DND-41 (cell line): Measurements from ENCODE around the gene ATP7A.
"Not testable (repeated sequence)": the region's sequence is repeated elsewhere in the genome, so short reads cannot be mapped to it uniquely, and the experiment has no call there.

Source experiments
- ATAC-seq: fragments of 200-7000 bp; cut with Tn5 transposase; 3 replicates; pipeline ENCODE4 v1.9.1; 2021; ENCODE audit warnings: low read depth; ENCODE audit not compliant: insufficient read depth
- DNase-seq: peaks from one replicate; pipeline ENCODE4 v3.0.0-alpha.2; 2020
- H2AFZ ChIP-seq: 2 replicates; pipeline ENCODE4 v1.6.0; 2012; ENCODE audit warnings: low read depth, low read length
- H3K27ac ChIP-seq: 2 replicates; pipeline ENCODE4 v1.5.1; 2012; ENCODE audit warnings: low read length, inconsistent platforms
- H3K27me3 ChIP-seq: fragments of 200-600 bp; sonication (generic); 2 replicates; pipeline ENCODE4 v1.6.0; 2012; ENCODE audit warnings: low read length, mild to moderate bottlenecking, inconsistent platforms; ENCODE audit not compliant: insufficient read depth, poor library complexity
- H3K36me3 ChIP-seq: 2 replicates; pipeline ENCODE4 v1.5.1; 2012; ENCODE audit warnings: low read length, inconsistent platforms; ENCODE audit not compliant: insufficient read depth
- H3K4me1 ChIP-seq: 2 replicates; pipeline ENCODE4 v1.5.1; 2012; ENCODE audit warnings: mild to moderate bottlenecking, low read length; ENCODE audit not compliant: insufficient read depth
- H3K4me2 ChIP-seq: 2 replicates; pipeline ENCODE4 v1.6.0; 2012; ENCODE audit warnings: mild to moderate bottlenecking, moderate library complexity, low read length, inconsistent platforms; ENCODE audit not compliant: insufficient read depth
- H3K4me3 ChIP-seq, 2 experiments: fragments of 200-600 bp in 1 of 2; shearing (Covaris generic) in 1 of 2; 2 replicates each; pipeline ENCODE4 v1.5.1; 2012 to 2016; ENCODE audit warnings: inconsistent platforms in 2 of 2, low read length in 2 of 2, mild to moderate bottlenecking in 2 of 2, low read depth in 1 of 2, moderate library complexity in 1 of 2
- H3K79me2 ChIP-seq: 2 replicates; pipeline ENCODE4 v1.6.0; 2012; ENCODE audit warnings: low read length, inconsistent platforms; ENCODE audit not compliant: insufficient read depth
- H3K9ac ChIP-seq: 2 replicates; pipeline ENCODE4 v1.6.0; 2012; ENCODE audit warnings: low read depth, mild to moderate bottlenecking, inconsistent platforms, low read length, moderate library complexity
- H3K9me3 ChIP-seq: 2 replicates; pipeline ENCODE4 v1.5.1; 2012; ENCODE audit warnings: low read length, moderate library complexity, mild to moderate bottlenecking, inconsistent platforms; ENCODE audit not compliant: insufficient read depth, severe bottlenecking
- H4K20me1 ChIP-seq: 2 replicates; pipeline ENCODE4 v1.6.0; 2012; ENCODE audit warnings: low read length; ENCODE audit not compliant: insufficient read depth
- CTCF ChIP-seq: IDR thresholded peaks from 2 replicates; pipeline ENCODE4 v1.5.1; 2012; ENCODE audit warnings: borderline replicate concordance, low read length, moderate library complexity, mild to moderate bottlenecking; ENCODE audit not compliant: poor library complexity, severe bottlenecking; ENCODE audit errors: extremely low read depth
- EZH2 ChIP-seq: IDR thresholded peaks from 3 replicates; pipeline ENCODE4 v1.6.1; 2012; ENCODE audit warnings: borderline replicate concordance, low read depth, mild to moderate bottlenecking, moderate library complexity, low read length, inconsistent platforms; ENCODE audit not compliant: severe bottlenecking

ATP7A gene

GRCh38 chrX:78048052-78048451 lies 137.6 kb downstream of the ATP7A start:
- Histone ChIP-seq H3K79me2 (no peaks in the 10 kb centered on the region), H3K4me3 (no peak overlapping the region), H3K36me3 (no peaks in the 10 kb centered on the region; the same call in 1 of the 2 replicates), H3K9ac (no peak overlapping the region), H3K27me3 (no peaks in the 10 kb centered on the region), H3K4me1 (no peaks in the 10 kb centered on the region), H4K20me1 (no peaks in the 10 kb centered on the region), H2AFZ (no peak overlapping the region), H3K9me3 (no peaks in the 10 kb centered on the region), H3K4me2 (no peak overlapping the region), H3K27ac (no peak overlapping the region)
- TF ChIP-seq CTCF = no peak
- TF ChIP-seq EZH2 = no peak
- DNase-seq = no peak
- no peak for ATAC-seq

GRCh38 chrX:78063687-78064086 lies 153.2 kb downstream of the ATP7A start:
- H3K79me2 ChIP-seq = no peaks in the 10 kb centered on the region
- no peak for ATAC-seq

GRCh38 chrX:78064152-78064551 lies 153.7 kb downstream of the ATP7A start:
- Histone ChIP-seq H2AFZ (no peak overlapping the region), H3K4me1 (no peaks in the 10 kb centered on the region), H4K20me1 (no peaks in the 10 kb centered on the region), H3K4me3 (no peak overlapping the region), H3K9me3 (no peaks in the 10 kb centered on the region), H3K27me3 (no peaks in the 10 kb centered on the region), H3K27ac (no peak overlapping the region), H3K36me3 (no peaks in the 10 kb centered on the region), H3K79me2 (no peaks in the 10 kb centered on the region), H3K4me2 (no peak overlapping the region), H3K9ac (no peak overlapping the region)
- DNase-seq = no peak
- TF ChIP-seq EZH2 (no peak), CTCF (no peak)
- ATAC-seq = no peak

More at GRCh38 chrX:78063687-78064086, 153.2 kb downstream of the ATP7A start:
- no peaks in the 10 kb centered on the region for H4K20me1 ChIP-seq
- no peak overlapping the region for H2AFZ ChIP-seq
- no peaks in the 10 kb centered on the region for H3K4me1 ChIP-seq
- no peak overlapping the region for H3K9ac ChIP-seq
- H3K27ac ChIP-seq = no peak overlapping the region
- no peak overlapping the region for H3K4me3 ChIP-seq
- H3K9me3 ChIP-seq = no peaks in the 10 kb centered on the region
- no peaks in the 10 kb centered on the region for H3K27me3 ChIP-seq
- no peak for TF ChIP-seq CTCF
- TF ChIP-seq EZH2 = no peak
- H3K36me3 ChIP-seq = no peaks in the 10 kb centered on the region
- DNase-seq = no peak
- H3K4me2 ChIP-seq = no peak overlapping the region

GRCh38 chrX:78064698-78065601 lies 154.5 kb downstream of the ATP7A start:
- not testable (repeated sequence) for ATAC-seq, H4K20me1 ChIP-seq, H3K4me3 ChIP-seq, H3K27me3 ChIP-seq, H3K9ac ChIP-seq, DNase-seq, H3K79me2 ChIP-seq, H3K4me2 ChIP-seq, H2AFZ ChIP-seq, H3K27ac ChIP-seq, H3K36me3 ChIP-seq, H3K9me3 ChIP-seq, H3K4me1 ChIP-seq
